ENCODE results near the gene EML6. TPM values are rescaled to one million over a fixed set of nuclear protein-coding genes. Genes with fewer than 3 reads are reported as not detected.
A peak's percentile ranks its signal among the peaks of the same experiment; 100 is the strongest.

The EML6 gene
- total RNA-seq, 1 donor from 2014 or later: 0.17 TPM

DNA sequence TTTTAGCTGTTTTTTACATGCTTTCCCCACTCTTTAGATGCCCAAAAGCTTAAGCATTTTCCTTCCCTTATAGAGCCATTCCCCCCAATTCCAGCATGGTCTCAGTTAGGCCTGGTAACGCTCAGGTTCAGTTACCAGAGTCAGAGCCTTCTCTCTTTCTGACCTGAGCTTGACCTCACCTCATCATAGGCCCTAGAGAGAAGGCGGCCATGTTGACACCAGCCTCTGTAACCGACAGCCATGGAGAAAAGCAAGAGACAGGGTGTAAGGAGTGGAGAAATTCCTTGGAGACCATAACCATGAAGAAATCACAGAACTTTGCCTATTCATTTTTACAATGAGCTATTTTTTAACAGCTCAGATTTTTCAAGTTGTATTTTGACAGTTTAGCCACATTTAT is 227.3 kb downstream of the EML6 start:
- DNase-seq: no peak

DNA sequence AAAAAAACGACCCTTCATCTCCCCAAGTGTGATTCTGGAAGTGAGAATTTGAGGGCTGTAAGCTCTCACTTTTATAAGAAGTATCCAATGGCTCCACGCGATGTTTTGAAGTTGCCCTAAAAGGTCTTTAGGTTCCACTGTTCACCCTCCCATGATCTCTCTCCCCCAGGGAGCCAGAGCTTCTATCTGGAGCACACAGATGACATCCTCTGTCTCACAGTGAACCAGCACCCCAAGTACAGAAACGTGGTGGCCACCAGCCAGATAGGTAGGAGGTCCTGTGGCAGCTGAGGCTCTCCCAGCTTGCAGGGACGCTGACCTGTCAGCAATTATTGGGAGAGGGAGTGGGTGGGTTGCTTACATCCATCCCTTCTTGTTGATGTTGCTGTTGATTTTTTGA is 229.0 kb downstream of the EML6 start:
- DNase-seq: no peak

DNA sequence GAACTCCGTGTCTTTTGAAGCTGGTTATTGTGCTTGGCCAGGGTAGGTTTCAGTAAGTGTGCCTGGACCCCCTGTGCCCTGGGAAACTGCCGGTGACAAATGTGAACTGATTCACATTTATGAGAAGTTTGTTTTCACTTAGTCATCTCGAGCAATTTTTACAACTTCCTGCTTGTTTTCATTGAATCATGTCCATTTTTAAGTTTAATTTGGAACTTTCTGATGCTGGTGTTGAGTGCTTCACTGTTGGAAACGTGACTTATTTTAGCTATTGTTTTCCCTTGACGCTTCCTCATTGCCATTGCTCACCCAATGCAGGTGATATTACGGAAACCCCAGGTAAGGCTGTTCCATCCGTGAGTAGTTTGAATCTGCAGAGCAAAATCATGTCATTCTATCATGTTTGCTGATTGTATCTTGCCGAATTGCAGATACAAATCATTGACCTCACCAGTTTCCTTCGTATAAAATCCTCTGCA is 229.6 kb downstream of the EML6 start:
- DNase-seq: peak; percentile 43

DNA sequence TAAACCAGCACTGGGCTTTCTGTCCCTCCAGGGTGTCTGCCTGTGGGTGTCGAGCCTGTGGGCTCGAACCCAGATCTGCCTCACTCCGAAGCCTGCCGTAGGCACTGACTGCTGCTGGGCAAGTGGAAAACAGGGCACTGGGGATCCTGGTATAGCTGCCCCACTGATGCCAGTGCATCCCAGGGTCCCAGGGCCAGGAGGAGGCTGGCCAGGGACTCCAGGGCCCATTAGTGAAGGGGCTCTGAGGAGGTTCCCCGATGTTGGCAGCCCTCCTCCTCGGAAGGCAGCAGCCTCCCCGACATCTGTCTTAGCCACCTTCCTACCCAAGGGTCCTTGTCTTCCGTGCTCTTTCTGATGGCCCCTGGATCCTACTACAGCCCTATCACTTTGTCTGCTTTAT is 230.7 kb downstream of the EML6 start:
- DNase-seq: no peak

DNA sequence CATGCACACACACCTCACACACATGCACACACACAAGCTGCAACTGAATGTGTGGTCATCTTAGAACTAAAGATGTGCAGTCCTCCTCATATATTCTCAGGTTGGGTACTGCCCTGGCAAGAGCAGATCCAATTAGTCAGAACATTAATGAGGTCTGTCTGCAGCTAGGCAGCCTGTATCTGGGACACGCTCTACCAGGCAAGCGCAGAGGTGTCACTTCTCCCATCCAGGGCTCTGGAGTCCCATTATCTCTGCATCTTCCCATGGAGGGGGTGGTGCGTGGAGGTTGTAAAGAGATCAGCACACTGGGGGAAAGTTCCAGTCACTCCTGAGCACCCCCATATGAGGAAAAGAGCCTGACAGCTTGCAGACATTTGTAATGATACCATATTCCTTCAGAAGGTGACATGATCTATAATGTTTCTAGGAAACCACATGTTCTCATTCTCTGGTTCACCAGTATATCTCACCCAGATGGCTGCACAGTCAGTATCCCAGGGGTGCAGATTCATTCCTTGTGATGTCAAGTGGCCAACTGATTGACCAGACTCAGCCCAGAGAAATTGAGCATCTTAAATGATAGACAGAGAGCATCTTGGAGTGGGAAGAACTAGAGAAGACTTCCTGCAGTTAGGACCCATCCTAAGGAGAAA is 231.4 kb downstream of the EML6 start:
- no peak for DNase-seq

DNA sequence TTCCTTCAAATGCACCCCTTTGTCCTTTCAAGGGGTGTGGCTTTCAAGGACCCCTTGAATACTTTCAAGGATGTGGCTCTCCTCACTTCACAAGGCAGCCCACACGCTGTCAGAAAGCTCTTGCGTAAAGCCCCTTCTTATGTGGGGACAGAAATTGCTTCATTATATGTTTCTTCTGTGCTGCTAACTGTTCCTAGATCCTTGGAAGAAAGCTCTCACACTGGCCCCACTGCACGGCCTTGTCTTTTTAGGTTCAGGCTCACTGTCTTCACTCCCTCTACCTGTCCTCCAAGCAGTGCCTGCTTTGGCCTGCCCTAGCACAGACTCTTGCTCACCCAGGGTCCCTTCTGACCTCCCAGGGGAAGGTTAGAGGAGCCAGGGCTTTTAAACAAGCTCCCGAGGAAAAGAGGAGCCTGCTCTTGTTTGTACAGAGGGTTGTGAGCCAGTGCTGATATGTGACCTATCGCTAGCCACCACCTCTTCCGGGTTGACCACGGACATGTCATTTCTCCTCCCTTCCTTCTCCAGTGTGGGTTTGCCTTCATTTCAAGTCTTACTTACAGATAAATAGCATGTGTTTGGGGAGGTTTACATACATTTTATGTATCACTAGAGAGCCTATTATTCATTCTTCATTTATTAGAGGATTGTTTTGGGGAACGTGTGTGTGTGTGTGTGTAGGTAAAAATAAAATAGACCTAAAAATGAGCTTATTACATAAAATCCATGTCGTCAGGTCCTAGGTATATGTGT is 232.1 kb downstream of the EML6 start:
- no peak for DNase-seq

DNA sequence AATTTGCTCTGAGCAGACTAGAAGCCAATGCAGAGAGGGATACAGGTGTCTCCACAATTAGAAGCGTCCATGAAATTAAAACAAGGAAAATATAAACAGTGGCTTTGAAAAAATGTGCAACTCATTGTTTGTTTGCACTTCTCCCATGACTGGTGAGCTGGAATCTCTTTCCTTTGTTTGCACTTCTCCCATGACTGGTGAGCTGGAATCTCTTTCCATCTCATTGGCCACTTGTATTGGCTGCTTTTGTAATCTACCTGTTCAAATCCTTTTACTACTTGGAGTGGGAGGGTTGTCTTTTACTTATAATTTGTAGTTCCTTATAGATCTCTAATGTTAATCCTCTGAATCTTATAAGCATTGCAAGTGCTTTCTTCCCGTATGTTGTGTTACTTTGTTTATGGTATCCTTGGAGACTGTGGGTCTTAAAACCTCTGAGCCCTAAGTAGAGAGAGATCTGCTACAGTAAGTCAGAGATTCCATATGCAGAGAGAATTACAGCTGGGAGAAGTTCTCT is 232.7 kb downstream of the EML6 start:
- DNase-seq: no peak

DNA sequence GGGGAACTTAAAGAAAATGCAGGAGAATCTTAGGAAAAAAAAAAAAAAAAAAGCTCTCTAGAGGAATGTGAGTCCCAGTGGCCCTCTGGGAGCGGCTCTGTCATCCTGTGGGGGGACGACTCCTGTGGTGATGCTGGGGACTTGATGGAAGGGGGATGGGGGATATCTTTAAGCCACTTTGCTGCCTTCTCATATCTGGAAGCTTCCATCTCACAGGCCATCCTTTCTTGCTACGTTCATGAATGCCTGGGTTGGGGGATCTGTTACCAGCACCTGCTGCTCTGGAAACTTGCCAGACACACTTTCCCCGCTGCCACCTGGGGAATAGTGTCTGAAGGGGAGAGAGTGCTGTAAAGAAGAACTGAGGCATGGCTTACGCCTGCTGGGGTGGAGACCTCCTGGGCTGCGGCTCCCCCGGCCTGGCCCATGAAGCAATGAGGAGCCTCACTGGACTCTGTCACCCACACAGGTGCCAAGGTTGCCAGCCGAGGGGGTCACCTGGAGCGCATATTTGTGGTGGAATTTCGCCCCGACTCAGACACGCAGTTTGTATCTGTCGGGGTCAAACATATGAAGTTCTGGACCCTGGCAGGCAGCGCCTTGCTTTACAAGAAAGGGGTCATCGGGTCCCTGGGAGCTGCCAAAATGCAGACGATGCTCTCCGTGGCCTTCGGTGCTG is 234.0 kb downstream of the EML6 start:
- no peak for DNase-seq

DNA sequence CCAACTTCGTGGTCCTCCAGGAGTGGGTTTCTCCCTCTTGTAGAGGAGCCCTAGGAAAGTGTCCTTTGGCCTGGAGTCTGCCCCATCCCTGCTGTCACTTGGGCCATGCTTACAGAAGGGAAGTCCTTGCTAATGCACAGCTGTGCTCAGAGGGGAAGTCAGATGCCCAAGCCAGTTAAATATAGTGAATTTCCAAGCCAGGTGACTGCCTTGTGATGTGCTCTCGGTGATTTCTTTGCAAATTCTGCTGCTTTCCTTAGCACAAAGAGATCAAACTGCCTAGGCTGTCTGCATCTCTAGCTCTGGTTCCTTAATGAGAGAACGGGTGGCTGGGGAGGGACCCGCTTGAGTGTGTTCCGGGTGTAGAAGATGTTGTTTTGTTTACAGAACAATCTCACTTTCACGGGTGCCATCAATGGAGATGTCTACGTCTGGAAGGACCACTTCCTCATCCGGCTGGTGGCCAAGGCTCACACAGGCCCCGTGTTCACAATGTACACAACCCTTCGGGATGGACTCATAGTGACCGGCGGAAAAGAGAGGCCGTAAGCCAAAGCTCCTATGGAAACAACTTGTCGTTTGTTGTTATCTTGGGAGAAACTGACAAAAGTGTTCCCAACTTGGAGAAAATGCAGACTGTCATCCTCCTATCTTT is 235.4 kb downstream of the EML6 start:
- no peak for DNase-seq

DNA sequence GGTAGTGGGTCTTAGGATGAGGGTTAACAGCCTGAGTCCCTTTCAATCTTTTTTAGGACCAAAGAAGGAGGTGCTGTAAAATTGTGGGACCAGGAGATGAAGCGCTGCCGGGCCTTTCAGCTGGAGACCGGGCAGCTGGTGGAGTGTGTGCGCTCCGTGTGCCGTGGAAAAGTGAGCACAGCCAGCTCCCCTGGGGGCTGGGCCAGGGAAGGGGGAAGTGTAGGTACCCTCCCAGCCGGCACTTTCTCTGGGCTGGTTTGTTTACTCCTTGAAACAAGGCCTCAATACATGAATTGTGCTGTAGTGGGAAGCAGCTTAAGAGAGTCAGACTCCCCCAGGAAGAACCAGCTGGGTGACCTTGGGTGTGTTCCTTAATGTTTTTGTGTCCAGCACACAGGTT is 236.7 kb downstream of the EML6 start:
- no peak for DNase-seq

DNA sequence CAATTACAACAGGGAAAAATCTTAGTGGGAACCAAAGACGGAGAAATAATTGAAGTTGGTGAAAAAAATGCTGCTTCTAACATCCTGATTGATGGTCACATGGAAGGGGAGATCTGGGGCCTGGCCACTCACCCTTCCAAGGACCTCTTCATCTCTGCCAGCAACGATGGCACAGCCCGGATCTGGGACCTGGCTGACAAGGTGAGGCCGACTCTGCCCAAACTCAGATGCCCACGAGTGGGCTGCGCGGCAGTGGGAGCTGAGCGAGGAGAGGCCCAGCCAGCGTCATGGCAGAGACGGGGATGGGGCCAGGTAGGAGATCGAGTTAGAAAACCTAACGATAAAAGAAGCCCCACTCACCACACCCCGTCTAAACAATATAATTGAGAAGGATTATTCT is 239.0 kb downstream of the EML6 start:
- DNase-seq: no peak

DNA sequence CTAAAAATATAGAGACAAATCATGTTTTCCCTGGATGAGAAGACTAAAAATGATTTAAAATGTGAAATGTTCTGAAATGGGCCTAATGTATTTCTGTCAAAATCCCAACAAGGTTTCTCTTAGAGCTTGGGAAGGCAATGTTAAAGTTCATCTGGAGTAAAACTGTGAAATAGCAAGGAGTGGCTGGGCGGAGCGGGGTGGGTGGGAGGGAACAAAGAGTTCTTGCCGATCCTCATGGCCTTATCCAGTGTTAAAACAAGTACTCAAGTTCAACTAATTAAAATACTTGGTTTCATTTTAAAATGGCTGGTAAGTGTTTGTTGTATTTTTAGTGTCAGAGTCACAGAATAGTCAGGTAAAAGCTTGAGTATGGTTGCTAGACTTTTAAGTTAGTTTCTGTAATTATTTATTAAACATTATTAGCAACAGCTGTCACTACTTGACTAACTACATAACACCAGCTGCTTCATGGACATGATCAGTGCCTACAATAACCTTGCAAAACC is 239.5 kb downstream of the EML6 start:
- no peak for DNase-seq

DNA sequence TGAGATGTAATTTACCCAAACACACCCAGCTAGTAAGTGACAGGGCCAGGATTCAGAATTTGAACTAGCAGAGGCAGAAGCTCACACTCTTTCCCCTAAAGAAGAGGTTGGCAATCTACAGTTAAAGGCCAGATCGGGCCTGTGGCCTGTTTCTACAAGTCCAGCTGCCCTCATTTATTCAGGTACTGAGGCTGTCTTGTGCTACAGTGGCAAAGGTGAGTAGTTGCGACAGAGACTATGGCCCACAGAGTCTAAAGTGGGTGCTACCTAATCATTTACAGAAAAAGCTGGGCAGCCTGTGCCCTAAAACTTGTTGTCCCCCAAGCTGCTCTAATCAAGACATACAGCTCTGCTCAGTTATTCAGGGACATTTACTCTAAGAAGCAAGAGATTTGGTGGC is 240.0 kb downstream of the EML6 start:
- DNase-seq: no peak

DNA sequence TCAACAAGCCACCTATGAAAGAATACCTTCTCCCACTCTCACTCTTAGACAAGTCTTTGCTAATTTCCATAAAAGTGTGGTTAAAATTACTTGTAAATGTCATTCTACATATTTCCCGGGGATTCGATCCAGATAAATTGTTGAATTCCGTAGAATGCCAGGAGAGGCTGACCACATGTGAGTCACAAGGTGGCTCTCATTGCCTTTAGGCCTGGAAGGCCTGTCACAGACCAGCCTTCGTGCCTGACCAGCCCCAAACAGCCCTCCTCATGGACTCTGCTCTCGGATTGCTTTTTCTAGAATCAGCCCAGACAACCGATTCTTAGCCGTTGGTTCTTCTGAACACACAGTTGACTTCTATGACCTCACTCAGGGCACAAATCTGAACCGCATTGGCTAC is 240.8 kb downstream of the EML6 start:
- DNase-seq: no peak

DNA sequence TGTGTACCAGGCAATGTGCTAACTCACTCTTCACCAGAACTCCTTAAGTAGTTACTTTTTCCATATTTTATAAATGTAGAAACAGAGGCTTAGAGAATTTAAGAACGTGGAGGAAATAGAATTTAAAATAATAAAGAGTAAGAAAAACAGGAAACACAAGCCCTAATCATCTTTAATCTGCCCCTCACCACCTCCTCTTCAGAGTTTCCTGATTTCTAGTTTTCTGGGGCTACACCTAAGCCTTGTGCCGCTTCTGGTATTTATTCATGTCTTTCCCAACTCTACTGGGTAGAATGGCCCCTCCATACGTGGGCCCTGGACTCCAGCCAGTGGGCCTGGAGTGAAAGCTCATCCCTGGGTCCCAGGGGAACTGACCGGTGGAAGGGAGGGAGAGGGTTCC is 241.4 kb downstream of the EML6 start:
- DNase-seq: no peak

DNA sequence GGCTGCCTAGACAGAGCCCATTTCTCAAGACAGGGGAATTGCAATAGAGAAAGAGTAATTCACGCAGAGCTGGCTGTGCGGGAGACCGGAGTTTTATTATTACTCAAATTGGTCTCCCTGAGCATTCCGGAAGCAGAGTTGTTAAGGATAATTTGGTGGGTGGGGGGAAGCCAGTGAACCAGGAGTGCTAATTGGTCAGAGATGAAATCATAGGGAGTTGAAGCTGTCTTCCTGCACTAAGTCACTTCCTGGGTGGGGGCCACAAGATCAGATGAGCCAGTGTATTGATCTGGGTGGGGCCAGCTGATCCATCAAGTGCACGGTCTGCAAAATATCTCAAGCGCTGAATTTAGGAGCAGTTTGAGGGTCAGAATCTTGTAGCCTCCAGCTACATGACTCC is 242.0 kb downstream of the EML6 start:
- DNase-seq: no peak

DNA sequence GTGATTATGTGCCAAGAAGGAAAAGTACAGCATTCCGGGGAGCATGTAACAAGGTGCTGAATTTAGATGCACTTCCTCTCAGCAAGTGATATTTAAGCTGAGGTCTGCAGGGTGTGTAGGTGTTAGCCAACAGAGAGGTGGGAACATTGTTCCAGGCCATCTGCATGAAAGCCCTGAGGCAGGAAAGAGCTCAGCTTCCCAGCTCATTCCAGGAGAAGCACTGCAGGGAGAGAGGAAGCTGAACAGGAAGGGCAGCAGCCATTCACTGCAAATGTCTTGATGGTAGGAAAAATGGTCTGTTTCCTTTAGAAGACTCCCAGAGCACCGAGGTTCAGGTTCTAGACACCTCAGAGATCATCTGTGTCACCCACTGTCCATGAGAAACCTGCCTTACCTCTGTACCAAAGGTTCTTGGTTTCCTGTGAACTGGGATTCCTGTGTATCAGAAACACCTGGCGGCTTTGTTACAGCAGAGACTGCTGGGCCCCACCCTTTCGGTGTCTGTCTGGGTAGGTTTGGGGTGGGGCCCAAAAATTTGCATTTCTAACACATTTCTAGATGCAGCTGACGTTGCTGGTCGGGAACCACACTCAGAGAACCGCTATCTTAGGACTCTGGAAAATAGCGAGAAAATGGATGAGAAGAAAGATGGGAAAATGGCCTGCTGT is 242.8 kb downstream of the EML6 start:
- DNase-seq: peak; percentile 80

DNA sequence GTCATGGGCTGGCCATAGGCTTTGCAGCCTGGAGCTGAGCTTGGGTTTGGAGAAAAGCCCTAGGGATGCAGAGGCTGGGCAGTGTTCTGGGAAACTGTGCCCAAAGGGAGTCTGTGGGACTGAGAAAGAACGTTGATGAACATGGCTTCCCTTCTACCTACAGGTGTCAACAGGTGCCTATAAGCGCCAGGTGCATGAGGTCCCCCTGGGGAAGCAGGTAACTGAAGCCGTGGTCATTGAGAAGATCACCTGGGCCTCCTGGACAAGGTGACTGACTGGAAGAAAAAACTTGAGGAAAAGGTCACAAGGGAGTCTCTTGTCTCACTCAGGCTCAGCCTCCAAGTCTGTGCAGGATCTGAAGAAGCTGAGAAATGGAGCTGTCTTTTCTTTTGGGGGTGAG is 243.4 kb downstream of the EML6 start:
- no peak for DNase-seq

DNA sequence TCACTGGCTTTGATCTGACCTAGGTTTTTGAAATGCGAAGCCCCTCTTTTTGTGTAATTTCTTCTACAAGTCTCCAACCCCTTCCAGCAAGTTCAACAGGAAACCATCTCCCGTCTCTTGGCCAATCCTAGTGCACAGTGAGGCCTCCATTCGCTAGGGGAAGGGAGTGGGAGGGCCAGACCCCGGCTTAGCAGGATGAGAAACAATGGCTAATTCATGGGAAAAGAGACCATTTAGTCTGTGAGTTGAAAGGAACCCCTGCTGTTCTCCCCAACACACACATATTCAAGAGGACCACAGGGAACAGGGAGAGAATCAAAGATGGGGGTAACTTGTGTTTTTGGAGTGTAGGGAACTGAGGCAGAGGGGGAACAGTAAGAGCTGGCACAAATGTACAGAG is 243.8 kb downstream of the EML6 start:
- DNase-seq: peak; percentile 26

DNA sequence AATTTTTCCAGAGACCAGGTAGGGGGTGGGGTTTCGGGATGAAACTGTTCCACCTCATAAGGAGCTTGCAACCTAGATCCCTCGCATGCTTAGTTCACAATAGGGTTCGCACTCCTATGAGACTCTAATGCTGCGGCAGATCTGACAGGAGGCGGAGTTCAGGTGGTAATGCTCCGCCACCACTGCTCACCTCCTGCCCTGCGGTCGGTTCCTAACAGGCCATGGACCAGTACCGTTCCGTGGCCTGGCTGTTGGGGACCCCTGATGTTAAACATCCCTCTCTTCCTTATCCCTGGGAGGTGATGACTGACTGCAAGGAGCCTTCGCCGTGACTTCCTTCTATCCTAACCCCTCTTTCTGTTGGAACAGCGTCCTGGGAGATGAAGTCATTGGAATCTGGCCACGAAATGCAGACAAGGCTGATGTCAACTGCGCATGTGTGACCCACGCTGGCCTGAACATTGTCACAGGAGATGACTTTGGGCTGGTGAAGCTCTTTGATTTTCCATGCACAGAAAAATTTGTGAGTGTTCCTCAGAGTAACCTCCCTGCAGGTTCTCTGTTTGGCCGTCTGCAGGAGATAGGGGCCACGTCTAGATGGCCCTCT is 244.4 kb downstream of the EML6 start:
- DNase-seq: no peak

DNA sequence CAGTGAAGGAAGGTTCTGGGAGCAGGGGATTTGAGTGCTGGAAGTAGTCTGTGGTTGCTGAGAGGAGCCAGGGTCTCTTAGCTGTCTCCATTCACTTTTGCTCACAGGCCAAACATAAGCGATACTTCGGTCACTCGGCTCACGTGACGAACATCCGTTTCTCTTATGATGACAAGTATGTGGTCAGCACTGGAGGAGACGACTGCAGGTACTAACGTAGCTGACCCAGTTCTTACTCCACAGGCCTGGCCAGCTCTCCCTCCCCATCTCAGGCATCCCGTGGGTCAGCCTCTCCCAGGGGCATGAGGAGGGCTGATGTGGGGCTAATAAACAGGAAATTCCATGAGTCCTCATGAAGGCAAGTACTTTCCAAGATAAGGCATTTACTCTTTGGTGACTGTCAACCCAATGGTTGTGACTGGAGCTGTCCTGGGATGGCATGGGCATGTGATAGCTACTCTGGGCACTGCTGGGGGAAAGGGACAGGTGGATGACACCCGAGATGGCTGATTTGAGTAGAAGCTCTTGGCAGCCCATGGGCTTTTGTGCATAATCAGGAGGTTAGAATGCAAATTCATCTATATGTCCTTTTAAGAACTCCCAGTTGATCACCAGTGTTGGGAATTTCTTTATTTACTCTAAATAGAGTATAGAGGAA is 245.2 kb downstream of the EML6 start:
- DNase-seq: peak; percentile 16
